ENCODE measurements around the gene SPTBN1.

SPTBN1 gene

GRCh38 chr2:54471221-54471711 is 15.1 kb downstream of the SPTBN1 start:
- DNase-seq (ENCODE audit: low read depth) = no peak
- no peak for TF ChIP-seq CTCF (IDR thresholded peaks at IDR 0.05; ENCODE audit: control insufficient read depth, insufficient read depth, low read depth, low read length, missing control alignments)
- no peak overlapping the region for H3K4me3 ChIP-seq (ENCODE audit: control insufficient read depth, low read depth, low read length)

- TF ChIP-seq CTCF (IDR thresholded peaks at IDR 0.05; ENCODE audit: control insufficient read depth, insufficient read depth, low read depth, low read length, missing control alignments) = no peak
Observed at GRCh38 chr2:54473851-54474250, 17.7 kb downstream of the SPTBN1 start.

GRCh38 chr2:54475285-54475684 is 19.2 kb downstream of the SPTBN1 start:
- no peak overlapping the region for H3K4me3 ChIP-seq (ENCODE audit: control insufficient read depth, low read depth, low read length)
- DNase-seq (ENCODE audit: low read depth) = no peak
- no peak for TF ChIP-seq CTCF (IDR thresholded peaks at IDR 0.05; ENCODE audit: control insufficient read depth, insufficient read depth, low read depth, low read length, missing control alignments)

More at GRCh38 chr2:54473851-54474250, 17.7 kb downstream of the SPTBN1 start:
- no peak for DNase-seq (ENCODE audit: low read depth)
- no peak overlapping the region for H3K4me3 ChIP-seq (ENCODE audit: control insufficient read depth, low read depth, low read length)

GRCh38 chr2:54475919-54476318 is 19.8 kb downstream of the SPTBN1 start:
- TF ChIP-seq CTCF (IDR thresholded peaks at IDR 0.05; ENCODE audit: control insufficient read depth, insufficient read depth, low read depth, low read length, missing control alignments) = no peak
- H3K4me3 ChIP-seq (ENCODE audit: control insufficient read depth, low read depth, low read length) = no peak overlapping the region
- no peak for DNase-seq (ENCODE audit: low read depth)

- no peak for TF ChIP-seq CTCF (IDR thresholded peaks at IDR 0.05; ENCODE audit: control insufficient read depth, insufficient read depth, low read depth, low read length, missing control alignments)
Observed at GRCh38 chr2:54476852-54477251, 20.7 kb downstream of the SPTBN1 start.

GRCh38 chr2:54477896-54478295 is 21.8 kb downstream of the SPTBN1 start:
- no peak for TF ChIP-seq CTCF (IDR thresholded peaks at IDR 0.05; ENCODE audit: control insufficient read depth, insufficient read depth, low read depth, low read length, missing control alignments)
- DNase-seq (ENCODE audit: low read depth) = no peak
- H3K4me3 ChIP-seq (ENCODE audit: control insufficient read depth, low read depth, low read length) = no peak overlapping the region

More at GRCh38 chr2:54476852-54477251, 20.7 kb downstream of the SPTBN1 start:
- DNase-seq (ENCODE audit: low read depth) = no peak
- no peak overlapping the region for H3K4me3 ChIP-seq (ENCODE audit: control insufficient read depth, low read depth, low read length)

GRCh38 chr2:54478899-54479298 is 22.8 kb downstream of the SPTBN1 start:
- DNase-seq (ENCODE audit: low read depth) = no peak
- no peak overlapping the region for H3K4me3 ChIP-seq (ENCODE audit: control insufficient read depth, low read depth, low read length)
- no peak for TF ChIP-seq CTCF (IDR thresholded peaks at IDR 0.05; ENCODE audit: control insufficient read depth, insufficient read depth, low read depth, low read length, missing control alignments)
